Measurements from ENCODE around the gene BTBD3. TPM values are rescaled to one million over a fixed set of nuclear protein-coding genes. Genes with fewer than 3 reads are reported as not detected.

Gene BTBD3
- total RNA-seq, 2 donors from 2014 or later, result 4.6 to 9.4 TPM

GRCh38 chr20:11921321-11921720, 3.6 kb downstream of the BTBD3 start:
- no peaks in the 10 kb centered on the region for H3K9me3 Mint-ChIP-seq
- no peaks in the 10 kb centered on the region for H3K27me3 Mint-ChIP-seq (ENCODE audit: low read depth)
- H3K4me1 Mint-ChIP-seq (ENCODE audit: low read depth), result no peaks in the 10 kb centered on the region
- peaks cover 0 to 4% of the 10 kb centered on the region in 2 donors for H3K36me3 Mint-ChIP-seq (ENCODE audit: insufficient read depth in 2 of 2)
- no peak for ATAC-seq (replicated peaks in 1 of 2)
- no peak for DNase-seq
- H3K4me3 Mint-ChIP-seq, result no peak overlapping the region
- H3K27ac Mint-ChIP-seq, result no peak overlapping the region

GRCh38 chr20:11922561-11922960, 4.9 kb downstream of the BTBD3 start:
- DNase-seq (no peak), ATAC-seq (replicated peaks in 1 of 2) (no peak)
- Mint-ChIP-seq H3K36me3 (ENCODE audit: insufficient read depth in 2 of 2) (peaks cover 0 to 4% of the 10 kb centered on the region in 2 donors), H3K4me1 (ENCODE audit: low read depth) (no peaks in the 10 kb centered on the region), H3K27ac (no peak overlapping the region), H3K4me3 (no peak overlapping the region), H3K9me3 (no peaks in the 10 kb centered on the region), H3K27me3 (ENCODE audit: low read depth) (no peaks in the 10 kb centered on the region)

- Mint-ChIP-seq H3K4me3 (no peak overlapping the region), H3K36me3 (ENCODE audit: insufficient read depth in 2 of 2) (peaks cover 0 to 3% of the 10 kb centered on the region in 2 donors), H3K9me3 (no peaks in the 10 kb centered on the region), H3K27me3 (ENCODE audit: low read depth) (no peaks in the 10 kb centered on the region), H3K4me1 (ENCODE audit: low read depth) (no peaks in the 10 kb centered on the region), H3K27ac (no peak overlapping the region)
- ATAC-seq (replicated peaks in 1 of 2) (no peak), DNase-seq (no peak)
Measured at GRCh38 chr20:11924923-11925322, 7.2 kb downstream of the BTBD3 start.

GRCh38 chr20:11926292-11926998, 8.8 kb downstream of the BTBD3 start:
- H3K9me3 Mint-ChIP-seq, result no peaks in the 10 kb centered on the region

GRCh38 chr20:11929947-11930346, 12.3 kb downstream of the BTBD3 start:
- no peak overlapping the region for H3K4me3 Mint-ChIP-seq
- H3K36me3 Mint-ChIP-seq (ENCODE audit: insufficient read depth in 2 of 2), result no peaks in the 10 kb centered on the region
- H3K27me3 Mint-ChIP-seq (ENCODE audit: low read depth), result no peaks in the 10 kb centered on the region
- no peaks in the 10 kb centered on the region for H3K9me3 Mint-ChIP-seq
- H3K4me1 Mint-ChIP-seq (ENCODE audit: low read depth), result no peaks in the 10 kb centered on the region
- ATAC-seq (replicated peaks in 1 of 2) (no peak), DNase-seq (no peak)
- H3K27ac Mint-ChIP-seq, result no peak overlapping the region

More at GRCh38 chr20:11926292-11926998, 8.8 kb downstream of the BTBD3 start:
- peaks cover 0 to 3% of the 10 kb centered on the region in 2 donors for H3K36me3 Mint-ChIP-seq (ENCODE audit: insufficient read depth in 2 of 2)
- no peaks in the 10 kb centered on the region for H3K27me3 Mint-ChIP-seq (ENCODE audit: low read depth)
- DNase-seq, result no peak
- no peaks in the 10 kb centered on the region for H3K4me1 Mint-ChIP-seq (ENCODE audit: low read depth)
- no peak overlapping the region for H3K27ac Mint-ChIP-seq
- H3K4me3 Mint-ChIP-seq, result no peak overlapping the region
- ATAC-seq (replicated peaks in 1 of 2), result no peak

GRCh38 chr20:11935212-11936154, 17.8 kb downstream of the BTBD3 start:
- H3K27ac Mint-ChIP-seq, result no peak overlapping the region
- no peaks in the 10 kb centered on the region for H3K27me3 Mint-ChIP-seq (ENCODE audit: low read depth)
- no peaks in the 10 kb centered on the region for H3K4me1 Mint-ChIP-seq (ENCODE audit: low read depth)
- DNase-seq, result no peak
- H3K4me3 Mint-ChIP-seq, result no peak overlapping the region
- no peaks in the 10 kb centered on the region for H3K36me3 Mint-ChIP-seq (ENCODE audit: insufficient read depth in 2 of 2)
- peaks cover 0 to 4% of the 10 kb centered on the region in 2 donors for H3K9me3 Mint-ChIP-seq
- ATAC-seq (replicated peaks in 1 of 2), result no peak

GRCh38 chr20:11936157-11936556, 18.5 kb downstream of the BTBD3 start:
- no peaks in the 10 kb centered on the region for H3K27me3 Mint-ChIP-seq (ENCODE audit: low read depth)
- no peaks in the 10 kb centered on the region for H3K36me3 Mint-ChIP-seq (ENCODE audit: insufficient read depth in 2 of 2)
- H3K4me3 Mint-ChIP-seq, result no peak overlapping the region
- no peak overlapping the region for H3K27ac Mint-ChIP-seq
- DNase-seq (no peak), ATAC-seq (replicated peaks in 1 of 2) (no peak)
- H3K4me1 Mint-ChIP-seq (ENCODE audit: low read depth), result no peaks in the 10 kb centered on the region
- H3K9me3 Mint-ChIP-seq, result peaks cover 0 to 4% of the 10 kb centered on the region in 2 donors

- DNase-seq (no peak), ATAC-seq (replicated peaks in 1 of 2) (no peak)
- Mint-ChIP-seq H3K27me3 (ENCODE audit: low read depth) (no peaks in the 10 kb centered on the region), H3K4me3 (no peak overlapping the region), H3K9me3 (peaks cover 0 to 6% of the 10 kb centered on the region in 2 donors), H3K4me1 (ENCODE audit: low read depth) (no peaks in the 10 kb centered on the region), H3K27ac (no peak overlapping the region), H3K36me3 (ENCODE audit: insufficient read depth in 2 of 2) (no peaks in the 10 kb centered on the region)
Measured at GRCh38 chr20:11937230-11937629, 19.5 kb downstream of the BTBD3 start.

GRCh38 chr20:11941593-11942246, 24.0 kb downstream of the BTBD3 start:
- Mint-ChIP-seq H3K36me3 (ENCODE audit: insufficient read depth in 2 of 2) (no peaks in the 10 kb centered on the region), H3K4me3 (no peak overlapping the region), H3K9me3 (peaks cover 0 to 8% of the 10 kb centered on the region in 2 donors), H3K4me1 (ENCODE audit: low read depth) (no peaks in the 10 kb centered on the region), H3K27ac (no peak overlapping the region), H3K27me3 (ENCODE audit: low read depth) (no peaks in the 10 kb centered on the region)
- ATAC-seq (replicated peaks in 1 of 2) (no peak), DNase-seq (no peak)

- Mint-ChIP-seq H3K4me1 (ENCODE audit: low read depth) (no peaks in the 10 kb centered on the region), H3K36me3 (ENCODE audit: insufficient read depth in 2 of 2) (no peaks in the 10 kb centered on the region), H3K4me3 (no peak overlapping the region), H3K27me3 (ENCODE audit: low read depth) (no peaks in the 10 kb centered on the region), H3K27ac (no peak overlapping the region), H3K9me3 (peaks cover 0 to 8% of the 10 kb centered on the region in 2 donors)
- ATAC-seq (replicated peaks in 1 of 2), result no peak
- DNase-seq, result no peak
Measured at GRCh38 chr20:11943778-11944177, 26.1 kb downstream of the BTBD3 start.

GRCh38 chr20:11948806-11949205, 31.1 kb downstream of the BTBD3 start:
- Mint-ChIP-seq H3K27me3 (ENCODE audit: low read depth) (no peaks in the 10 kb centered on the region), H3K27ac (no peak overlapping the region), H3K36me3 (ENCODE audit: insufficient read depth in 2 of 2) (no peaks in the 10 kb centered on the region), H3K9me3 (peaks cover 0 to 9% of the 10 kb centered on the region in 2 donors), H3K4me3 (no peak overlapping the region), H3K4me1 (ENCODE audit: low read depth) (no peaks in the 10 kb centered on the region)
- DNase-seq (no peak), ATAC-seq (replicated peaks in 1 of 2) (no peak)

GRCh38 chr20:11949711-11950110, 32.0 kb downstream of the BTBD3 start:
- H3K36me3 Mint-ChIP-seq (ENCODE audit: insufficient read depth in 2 of 2), result no peaks in the 10 kb centered on the region
- no peak overlapping the region for H3K27ac Mint-ChIP-seq
- ATAC-seq (replicated peaks in 1 of 2) (no peak), DNase-seq (no peak)
- H3K9me3 Mint-ChIP-seq, result peaks cover 5 to 8% of the 10 kb centered on the region in 2 donors
- H3K4me3 Mint-ChIP-seq, result no peak overlapping the region
- no peaks in the 10 kb centered on the region for H3K27me3 Mint-ChIP-seq (ENCODE audit: low read depth)
- H3K4me1 Mint-ChIP-seq (ENCODE audit: low read depth), result no peaks in the 10 kb centered on the region

GRCh38 chr20:11951696-11952095, 34.0 kb downstream of the BTBD3 start:
- DNase-seq (no peak), ATAC-seq (replicated peaks in 1 of 2) (no peak)
- Mint-ChIP-seq H3K27ac (no peak overlapping the region), H3K4me1 (ENCODE audit: low read depth) (no peaks in the 10 kb centered on the region), H3K4me3 (no peak overlapping the region), H3K27me3 (ENCODE audit: low read depth) (no peaks in the 10 kb centered on the region), H3K9me3 (peaks cover 5 to 7% of the 10 kb centered on the region in 2 donors), H3K36me3 (ENCODE audit: insufficient read depth in 2 of 2) (no peaks in the 10 kb centered on the region)
